HCT116 (cell line): ENCODE measurements around the gene ZBTB17. TPM values are rescaled to one million over a fixed set of nuclear protein-coding genes. Genes with fewer than 3 reads are reported as not detected.

Experiments
- ATAC-seq: fragments of 200-7000 bp; cut with Tn5 transposase; 2 replicates; pipeline ENCODE4 v1.9.1; 2020; ENCODE audit warnings: mild to moderate bottlenecking, moderate library complexity
- BruUV-seq: library from RNA; stranded (reverse); fragments of 400-500 nt; replicated peaks from 2 replicates; lab custom pipeline; 2021; lab: Mats Ljungman, UMichigan
- CTCF ChIA-PET: fragments of 300-600 bp; sonication (Branson Sonifier 250); formaldehyde crosslinking; loops from one replicate; lab custom pipeline; 2021; ENCODE audit warnings: antibody characterized with exemption; lab: Charles Lee
- POLR2A ChIA-PET: fragments of 300-600, 350-600 bp; sonication (Branson Sonifier 250); formaldehyde crosslinking; loops from one replicate; lab custom pipeline; 2021; ENCODE audit warnings: antibody characterized with exemption; lab: Charles Lee
- RAD21 ChIA-PET, 2 experiments: fragments of 300-600 bp; sonication (Branson Sonifier 250); formaldehyde crosslinking; loops; one replicate each; lab custom pipeline; 2023; ENCODE audit warnings: low total read pairs in 2 of 2; ENCODE audit not compliant: uncharacterized antibody in 2 of 2, unreplicated experiment in 2 of 2, low non-redundant PET in 1 of 2; lab: Charles Lee
- DNase-seq: peaks from one replicate; pipeline ENCODE4 v3.0.0-alpha.2; 2010; ENCODE audit warnings: low read depth, low spot score
- H2AFZ ChIP-seq: fragments of 200-600 bp; shearing (Covaris generic), sonication (generic); 2 replicates; pipeline ENCODE4 v1.6.1; 2017; ENCODE audit warnings: low read depth, mixed run types, mixed read lengths, antibody characterized with exemption, low read length; ENCODE audit not compliant: poor library complexity, severe bottlenecking
- H3K27ac ChIP-seq: 2 replicates; pipeline ENCODE4 v1.5.1; 2012; ENCODE audit warnings: low read depth, low read length
- H3K27me3 ChIP-seq: fragments of 200-600 bp; sonication (generic); 2 replicates; pipeline ENCODE4 v1.6.1; 2016; ENCODE audit warnings: mixed run types, low read length, mixed read lengths; ENCODE audit not compliant: insufficient read depth
- H3K36me3 ChIP-seq, 2 experiments: fragments of 200-500 bp in 1 of 2; fragments of 200-600 bp in 1 of 2; sonication (Bioruptor generic) in 1 of 2; sonication (generic) in 1 of 2; 2 replicates each; pipeline versions ENCODE4 v1.5.1 to v1.6.1; 2014 to 2016; ENCODE audit warnings: low read length in 2 of 2, inconsistent platforms in 1 of 2, mixed read lengths in 1 of 2, mixed run types in 1 of 2; ENCODE audit not compliant: insufficient read depth in 2 of 2, control insufficient read depth in 1 of 2
- H3K4me1 ChIP-seq, 2 experiments: fragments of 200-600 bp in 1 of 2; sonication (generic) in 1 of 2; 2 replicates each; pipeline versions ENCODE4 v1.5.1 to v1.6.1; 2012 to 2017; ENCODE audit warnings: low read length in 2 of 2, inconsistent platforms in 1 of 2, mild to moderate bottlenecking in 1 of 2, mixed read lengths in 1 of 2, mixed run types in 1 of 2, moderate library complexity in 1 of 2; ENCODE audit not compliant: insufficient read depth in 2 of 2, control insufficient read depth in 1 of 2
- H3K4me2 ChIP-seq: fragments of 200-600 bp; sonication (generic); 2 replicates; pipeline ENCODE4 v1.6.1; 2017; ENCODE audit warnings: mixed run types, low read length, mixed read lengths
- H3K4me3 ChIP-seq, 2 experiments: fragments of 200-600 bp in 1 of 2; sonication (generic) in 1 of 2; replicated peaks in 1 of 2; 2 replicates each; pipeline ENCODE4 v1.5.1; 2011 to 2016; ENCODE audit warnings: low read length in 2 of 2, control low read depth in 1 of 2, low read depth in 1 of 2, mild to moderate bottlenecking in 1 of 2, mixed read lengths in 1 of 2, mixed run types in 1 of 2
- H3K79me2 ChIP-seq: fragments of 200-600 bp; sonication (generic); 2 replicates; pipeline ENCODE4 v1.6.1; 2017; ENCODE audit warnings: mild to moderate bottlenecking, mixed run types, low read length, moderate library complexity, mixed read lengths; ENCODE audit not compliant: insufficient read depth
- H3K9ac ChIP-seq: fragments of 200-600 bp; sonication (generic); 2 replicates; pipeline ENCODE4 v1.6.1; 2016; ENCODE audit warnings: low read length, mixed read lengths
- H3K9me2 ChIP-seq: fragments of 200-600 bp; sonication (generic), shearing (Covaris generic); 2 replicates; pipeline ENCODE4 v1.6.1; 2017; ENCODE audit warnings: mixed run types, mild to moderate bottlenecking, moderate library complexity; ENCODE audit not compliant: insufficient read depth
- H3K9me3 ChIP-seq, 2 experiments: fragments of 200-500 bp in 1 of 2; fragments of 200-600 bp in 1 of 2; sonication (Bioruptor generic) in 1 of 2; sonication (generic) in 1 of 2; 2 replicates each; pipeline ENCODE4 v1.6.1; 2014 to 2017; ENCODE audit warnings: low read length in 2 of 2, mixed read lengths in 2 of 2, inconsistent platforms in 1 of 2, low read depth in 1 of 2, mild to moderate bottlenecking in 1 of 2, mixed run types in 1 of 2, moderate library complexity in 1 of 2; ENCODE audit not compliant: control insufficient read depth in 1 of 2, insufficient read depth in 1 of 2
- H4K20me1 ChIP-seq: fragments of 200-600 bp; sonication (generic), shearing (Covaris generic); 2 replicates; pipeline ENCODE4 v1.6.1; 2017; ENCODE audit warnings: mixed run types, mild to moderate bottlenecking, moderate library complexity; ENCODE audit not compliant: insufficient read depth
- CTCF ChIP-seq, 3 experiments: fragments of 200-600 bp in 1 of 3; sonication (generic) in 1 of 3; IDR thresholded peaks in 2 of 3; conservative IDR thresholded peaks in 1 of 3; 2 replicates each; pipeline ENCODE4 v1.5.1; 2012 to 2017; ENCODE audit warnings: low read depth in 2 of 3, low read length in 2 of 3, antibody characterized with exemption in 1 of 3, borderline replicate concordance in 1 of 3, control low read depth in 1 of 3, mild to moderate bottlenecking in 1 of 3, mixed read lengths in 1 of 3, mixed run types in 1 of 3, moderate library complexity in 1 of 3; ENCODE audit not compliant: insufficient read depth in 1 of 3
- ELF1 ChIP-seq: IDR thresholded peaks from 2 replicates; pipeline ENCODE4 v1.6.1; 2012; ENCODE audit warnings: low read depth, borderline replicate concordance
- FOSL1 ChIP-seq: IDR thresholded peaks from 2 replicates; pipeline ENCODE4 v1.6.1; 2012; ENCODE audit warnings: low read depth
- JUND ChIP-seq: IDR thresholded peaks from 2 replicates; pipeline ENCODE4 v1.6.1; 2012
- MAX ChIP-seq: IDR thresholded peaks from 2 replicates; pipeline ENCODE4 v1.6.1; 2012
- POLR2A ChIP-seq: IDR thresholded peaks from 2 replicates; pipeline ENCODE4 v1.7.0; 2011; ENCODE audit warnings: borderline replicate concordance; ENCODE audit not compliant: insufficient read depth, insufficient read length; ENCODE audit errors: extremely low read depth
- POLR2AphosphoS5 ChIP-seq: IDR thresholded peaks from 2 replicates; pipeline ENCODE4 v1.6.1; 2011; ENCODE audit warnings: mild to moderate bottlenecking, low read depth, low read length, moderate library complexity
- RAD21 ChIP-seq: IDR thresholded peaks from 2 replicates; pipeline ENCODE4 v1.6.1; 2012; ENCODE audit warnings: low read depth, mild to moderate bottlenecking
- REST ChIP-seq: IDR thresholded peaks from 2 replicates; pipeline ENCODE4 v1.6.1; 2012; ENCODE audit warnings: low read depth
- SP1 ChIP-seq: IDR thresholded peaks from 2 replicates; pipeline ENCODE4 v1.6.1; 2012; ENCODE audit warnings: low read depth
- TCF7L2 ChIP-seq: IDR thresholded peaks from 2 replicates; pipeline ENCODE4 v1.7.0; 2011; ENCODE audit warnings: borderline replicate concordance, inconsistent platforms; ENCODE audit not compliant: insufficient read depth, insufficient read length; ENCODE audit errors: extremely low read depth
- ZNF274 ChIP-seq: fragments of 200-500 bp; sonication (Bioruptor generic); IDR thresholded peaks from 2 replicates; pipeline ENCODE4 v1.6.1; 2014; ENCODE audit warnings: mild to moderate bottlenecking, low read depth, low read length, inconsistent platforms
- intact Hi-C: fragments of 100-400 bp; cut with micrococcal nuclease; formaldehyde crosslinking; loops from 2 replicates; pipeline ENCODE4 v1.10.0; 2022
- total RNA-seq: library from RNA; stranded (reverse); gene quantifications from one replicate; pipeline ENCODE4 v1.2.1, GENCODE V29; 2021; ENCODE audit not compliant: unreplicated experiment

The ZBTB17 gene
- total RNA-seq, 1 experiment from 2014 or later, result 31.6 TPM

GRCh38 chr1:15908597-15908996 lies 67.3 kb downstream of the ZBTB17 start:
- ATAC-seq, result no peak
- H3K9me2 ChIP-seq, result no peaks in the 10 kb centered on the region
- intact Hi-C loops, result no loop called here
- H3K9me3 ChIP-seq, result no peaks in the 10 kb centered on the region
- H3K4me1 ChIP-seq, result no peaks in the 10 kb centered on the region
- H3K4me2 ChIP-seq, result no peak overlapping the region
- no peak overlapping the region for H3K9ac ChIP-seq
- no peak overlapping the region for H3K4me3 ChIP-seq
- no peak for DNase-seq
- TF ChIP-seq TCF7L2, result no peak
- TF ChIP-seq FOSL1, result no peak
- TF ChIP-seq CTCF (IDR thresholded peaks at IDR 0.05 in 2 of 3, conservative IDR thresholded peaks at IDR 0.05 in 1 of 3; ENCODE audit: borderline replicate concordance in 1 of 3, insufficient read depth in 1 of 3, low read depth in 2 of 3, low read length in 2 of 3), result no peak
- no peak for TF ChIP-seq MAX
- TF ChIP-seq POLR2A, result no peak
- TF ChIP-seq POLR2AphosphoS5, result no peak
- TF ChIP-seq RAD21, result no peak
- no peak for TF ChIP-seq ELF1
- no peak for TF ChIP-seq SP1
- TF ChIP-seq, all 23 proteins: peak for 0
- CTCF ChIA-PET, result no interaction called here
- no peak overlapping the region for H2AFZ ChIP-seq
- no peak overlapping the region for H3K27ac ChIP-seq
- POLR2A ChIA-PET, result no interaction called here
- H3K27me3 ChIP-seq, result no peaks in the 10 kb centered on the region
- H3K79me2 ChIP-seq, result peaks cover 97% of the 10 kb centered on the region
- BruUV-seq, result no TSS peak
- RAD21 ChIA-PET, result no interaction called here
- peaks cover under 1% of the 10 kb centered on the region; the same call in 1 of the 2 replicates for H4K20me1 ChIP-seq
- peaks cover 17 to 25% of the 10 kb centered on the region in 2 experiments for H3K36me3 ChIP-seq

GRCh38 chr1:15902882-15903281 lies 73.0 kb downstream of the ZBTB17 start:
- H3K4me3 ChIP-seq, result no peak overlapping the region
- ChIA-PET RAD21 (no interaction called here), CTCF (no interaction called here), POLR2A (no interaction called here)
- H3K4me2 ChIP-seq, result no peak overlapping the region
- BruUV-seq, result no TSS peak
- H4K20me1 ChIP-seq, result peaks cover 16% of the 10 kb centered on the region; the same call in 1 of the 2 replicates
- H3K27me3 ChIP-seq, result no peaks in the 10 kb centered on the region
- no peak for TF ChIP-seq REST
- no peak for TF ChIP-seq JUND
- no peak for TF ChIP-seq POLR2AphosphoS5
- TF ChIP-seq ZNF274, result no peak
- intact Hi-C loops, result no loop called here
- no peak for ATAC-seq
- H2AFZ ChIP-seq, result no peak overlapping the region
- no peaks in the 10 kb centered on the region for H3K9me3 ChIP-seq
- peaks cover 0 to 4% of the 10 kb centered on the region in 2 experiments; a peak in 2 of 4 replicates for H3K4me1 ChIP-seq
- H3K9me2 ChIP-seq, result no peaks in the 10 kb centered on the region
- peaks cover 0 to 3% of the 10 kb centered on the region in 2 experiments; a peak in 2 of 4 replicates for H3K36me3 ChIP-seq
- H3K79me2 ChIP-seq, result peaks cover 99% of the 10 kb centered on the region
- no peak overlapping the region for H3K27ac ChIP-seq
- no peak overlapping the region for H3K9ac ChIP-seq
- no peak for DNase-seq
